Smooth muscle cell (in vitro differentiated cells): ENCODE data around the gene COL23A1. TPM values are rescaled to one million over a fixed set of nuclear protein-coding genes. Genes with fewer than 3 reads are reported as not detected.

ENCODE experiments used
- DNase-seq: peaks from one replicate; lab custom pipeline; 2025; ENCODE audit not compliant: unreplicated experiment; lab: John Stamatoyannopoulos, UW
- H2AFZ ChIP-seq: fragments of 200-600 bp; sonication (generic); 2 replicates; pipeline ENCODE4 v1.6.0; 2016; ENCODE audit warnings: antibody characterized with exemption, low read depth, mild to moderate bottlenecking
- H3F3A ChIP-seq: fragments of 200-600 bp; sonication (generic); 2 replicates; pipeline ENCODE4 v1.6.0; 2017; ENCODE audit warnings: antibody characterized with exemption, low read depth
- H3K27ac ChIP-seq: fragments of 200-600 bp; sonication (generic); 2 replicates; pipeline ENCODE4 v1.5.1; 2016; ENCODE audit warnings: low read depth, mild to moderate bottlenecking
- H3K27me3 ChIP-seq: fragments of 200-600 bp; sonication (generic); 2 replicates; pipeline ENCODE4 v1.6.1; 2016; ENCODE audit warnings: low read depth, mild to moderate bottlenecking
- H3K36me3 ChIP-seq: fragments of 200-600 bp; sonication (generic); 2 replicates; pipeline ENCODE4 v1.5.1; 2016; ENCODE audit warnings: low read depth
- H3K4me1 ChIP-seq: fragments of 200-600 bp; sonication (generic); 2 replicates; pipeline ENCODE4 v1.5.1; 2016; ENCODE audit warnings: low read depth
- H3K4me2 ChIP-seq: fragments of 200-600 bp; sonication (generic); 2 replicates; pipeline ENCODE4 v1.6.0; 2016; ENCODE audit warnings: mild to moderate bottlenecking
- H3K4me3 ChIP-seq: fragments of 200-600 bp; sonication (generic); 2 replicates; pipeline ENCODE4 v1.5.1; 2016; ENCODE audit warnings: mild to moderate bottlenecking
- H3K79me2 ChIP-seq: fragments of 200-600 bp; sonication (generic); 2 replicates; pipeline ENCODE4 v1.6.0; 2016; ENCODE audit warnings: low read depth, mild to moderate bottlenecking
- H3K9ac ChIP-seq: fragments of 200-600 bp; sonication (generic); 2 replicates; pipeline ENCODE4 v1.6.0; 2016; ENCODE audit warnings: low read depth
- H3K9me3 ChIP-seq: fragments of 200-600 bp; sonication (generic); replicated peaks from 2 replicates; pipeline ENCODE4 v1.5.1; 2016; ENCODE audit warnings: low read depth
- H4K20me1 ChIP-seq: fragments of 200-600 bp; sonication (generic); 2 replicates; pipeline ENCODE4 v1.6.0; 2016; ENCODE audit warnings: low read depth
- CTCF ChIP-seq: fragments of 200-600 bp; sonication (generic); IDR thresholded peaks from 2 replicates; pipeline ENCODE4 v1.5.1; 2017; ENCODE audit warnings: borderline replicate concordance, mild to moderate bottlenecking, antibody characterized with exemption; ENCODE audit not compliant: insufficient read depth, poor library complexity, severe bottlenecking
- WGBS: methylation state at CpG from one replicate; pipeline ENCODE4 v1.1.7; 2016; ENCODE audit warnings: low lambda C conversion rate; 5-methylcytosine and 5-hydroxymethylcytosine counted together
- polyA plus RNA-seq: library from polyadenylated mRNA; unstranded; fragments of >200 nt; fragmentation: Nextera tagmentation; extraction: Ambion mirVana; gene quantifications from 2 replicates; pipeline ENCODE4 v1.2.1, GENCODE V29; 2016
- total RNA-seq: library from RNA; depleted of rRNA; stranded (reverse); fragments of >200 nt; gene quantifications from 2 replicates; pipeline ENCODE4 v1.2.3, GENCODE V29; 2014

COL23A1 gene
- total and polyA plus RNA-seq, 2 experiments from 2014 or later, result 5.3 to 27.4 TPM

DNA sequence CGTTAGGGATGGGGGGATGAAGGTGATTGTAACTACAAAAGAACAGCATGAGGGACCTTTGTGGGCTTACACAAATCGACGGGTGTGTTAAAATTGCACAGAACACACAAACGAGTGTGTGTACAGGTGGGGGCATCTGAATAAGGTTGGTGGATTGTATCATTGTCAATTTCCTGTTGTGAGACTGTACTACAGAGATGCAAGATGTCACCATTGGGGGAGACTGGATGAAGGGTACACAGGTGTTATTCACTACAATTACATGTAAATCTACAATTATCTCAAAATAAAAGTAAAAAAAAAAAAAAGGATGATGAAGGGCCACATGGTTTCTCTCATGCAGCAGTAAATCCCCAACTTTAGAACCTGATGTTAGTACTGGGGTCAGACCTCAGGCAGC lies 326.1 kb downstream of the COL23A1 start:
- WGBS, result 96% methylated on average over 4 of the region's 4 CpGs
- Histone ChIP-seq H3K4me3 (no peak overlapping the region), H3F3A (no peaks in the 10 kb centered on the region), H3K9ac (no peak overlapping the region), H3K4me1 (no peaks in the 10 kb centered on the region), H3K27ac (no peak overlapping the region), H3K27me3 (no peaks in the 10 kb centered on the region), H3K9me3 (no peaks in the 10 kb centered on the region), H2AFZ (no peak overlapping the region), H3K36me3 (no peaks in the 10 kb centered on the region), H3K4me2 (no peak overlapping the region), H4K20me1 (no peaks in the 10 kb centered on the region), H3K79me2 (no peaks in the 10 kb centered on the region)
- no peak for DNase-seq
- no peak for TF ChIP-seq CTCF

DNA sequence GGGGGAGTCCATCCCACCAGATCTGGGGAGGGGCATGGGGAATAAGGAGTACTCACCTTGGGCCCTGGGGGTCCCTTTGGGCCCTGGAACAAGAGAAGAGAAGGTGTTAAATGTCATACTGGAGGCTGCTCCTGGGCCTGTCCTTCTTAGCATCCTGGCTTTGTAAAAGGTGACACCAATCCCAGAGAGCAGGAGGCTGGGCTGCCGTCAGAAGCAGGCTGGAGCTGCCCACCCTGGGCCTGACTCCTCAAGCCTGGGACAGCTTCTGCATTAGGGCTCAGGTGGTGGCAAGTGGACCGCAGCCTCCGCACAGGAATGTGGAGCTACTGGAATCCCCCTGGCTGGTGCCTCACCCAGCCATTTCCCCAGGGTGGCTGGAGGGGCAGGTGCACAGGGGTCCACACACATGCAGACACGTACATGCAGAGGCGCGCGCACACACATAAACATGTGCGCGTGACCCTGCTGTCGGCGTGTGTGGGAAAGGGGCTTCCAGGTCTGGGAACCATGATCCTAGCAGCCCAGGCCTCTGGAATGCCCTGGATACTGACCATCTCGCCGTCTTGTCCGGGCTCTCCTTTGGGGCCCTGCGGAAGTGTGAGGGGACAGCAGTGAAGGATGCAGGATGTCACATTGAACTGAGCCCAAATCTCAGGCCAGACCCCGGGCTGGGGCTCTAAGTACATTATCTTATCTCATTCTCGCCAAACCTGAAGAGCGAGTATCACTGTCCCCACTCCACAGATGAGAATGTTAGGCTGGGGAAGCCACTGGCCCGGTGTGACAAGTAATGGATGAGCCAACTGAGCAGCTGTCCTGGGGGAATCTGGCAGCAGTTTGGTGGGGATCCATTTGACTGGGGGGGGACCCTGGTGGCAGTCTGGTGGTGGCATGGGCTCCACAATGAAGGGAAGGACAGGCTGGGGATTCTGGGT lies 328.3 kb downstream of the COL23A1 start:
- DNase-seq, result no peak
- Histone ChIP-seq H3F3A (no peaks in the 10 kb centered on the region), H3K9ac (no peak overlapping the region), H3K27ac (no peak overlapping the region), H3K27me3 (no peaks in the 10 kb centered on the region), H2AFZ (no peak overlapping the region), H4K20me1 (no peaks in the 10 kb centered on the region), H3K36me3 (no peaks in the 10 kb centered on the region), H3K79me2 (no peaks in the 10 kb centered on the region), H3K4me3 (no peak overlapping the region), H3K9me3 (no peaks in the 10 kb centered on the region), H3K4me1 (no peaks in the 10 kb centered on the region), H3K4me2 (no peak overlapping the region)
- 89% methylated on average over 19 of the region's 19 CpGs for WGBS
- TF ChIP-seq CTCF, result no peak

DNA sequence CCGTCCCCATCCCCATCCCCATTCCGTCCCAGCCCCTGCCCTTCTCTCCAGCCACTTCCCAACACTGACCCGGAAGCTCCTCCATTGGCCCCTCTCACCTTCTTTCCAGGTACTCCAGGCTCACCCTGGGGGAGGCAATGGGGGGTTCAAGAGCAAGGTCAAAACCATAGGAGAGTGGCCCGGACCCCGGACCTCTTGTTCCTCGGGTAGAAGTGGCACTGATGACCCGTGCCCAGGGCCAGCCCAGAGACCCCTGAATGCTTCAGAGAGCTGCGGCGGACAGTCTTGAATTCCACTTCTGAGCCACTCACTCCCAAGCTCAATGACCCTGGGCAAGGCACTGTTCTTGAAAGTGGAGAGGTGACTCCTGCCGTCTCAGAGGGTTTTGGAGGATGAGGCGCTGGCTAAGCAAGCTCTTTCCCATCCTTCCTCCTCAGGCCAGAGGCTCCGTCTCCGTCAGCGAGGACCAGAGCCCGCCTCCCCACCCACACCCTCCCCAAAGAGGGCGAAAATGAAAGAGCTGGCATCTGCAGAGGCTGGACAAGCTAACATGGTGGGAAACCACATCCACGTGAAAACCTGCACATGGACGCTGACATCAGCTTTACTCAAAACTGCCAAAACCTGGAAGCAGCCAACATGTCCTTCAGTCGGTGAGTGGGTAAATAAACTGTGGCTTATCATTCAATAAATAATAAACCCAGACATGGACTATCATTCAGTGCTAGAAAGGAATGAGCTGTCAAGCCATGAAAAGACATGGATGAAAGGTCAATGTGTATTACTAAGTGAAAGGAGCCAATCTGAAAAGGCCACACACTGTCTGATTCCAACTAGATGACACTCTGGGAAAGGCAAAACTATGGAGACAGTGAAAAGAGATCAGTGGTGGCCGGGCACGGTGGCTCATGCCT lies 330.3 kb downstream of the COL23A1 start:
- Histone ChIP-seq H3K9me3 (no peaks in the 10 kb centered on the region), H3K9ac (no peak overlapping the region), H3K36me3 (no peaks in the 10 kb centered on the region), H4K20me1 (no peaks in the 10 kb centered on the region), H3K27ac (no peak overlapping the region), H3K27me3 (no peaks in the 10 kb centered on the region), H3K4me1 (no peaks in the 10 kb centered on the region), H3F3A (no peaks in the 10 kb centered on the region), H3K79me2 (no peaks in the 10 kb centered on the region), H2AFZ (no peak overlapping the region), H3K4me3 (no peak overlapping the region), H3K4me2 (no peak overlapping the region)
- no peak for TF ChIP-seq CTCF
- DNase-seq, result no peak
- WGBS, result 83% methylated on average over 18 of the region's 21 CpGs
